CD8-positive, alpha-beta memory T cell (primary cell): ENCODE data around the gene RBM17. TPM values are rescaled to one million over a fixed set of nuclear protein-coding genes. Genes with fewer than 3 reads are reported as not detected.
A peak's percentile ranks its signal among the peaks of the same experiment; 100 is the strongest.
"Not testable (repeated sequence)": the region's sequence is repeated elsewhere in the genome, so short reads cannot be mapped to it uniquely, and the experiment has no call there.

ENCODE experiments used
- CTCF ChIA-PET: fragments of 350-600 bp; sonication (Branson Sonifier 250); formaldehyde crosslinking; loops from one replicate; lab custom pipeline; 2021; ENCODE audit warnings: antibody characterized with exemption; lab: Charles Lee
- POLR2A ChIA-PET: fragments of 350-600 bp; sonication (Branson Sonifier 250); formaldehyde crosslinking; loops from one replicate; lab custom pipeline; 2021; ENCODE audit warnings: antibody characterized with exemption; lab: Charles Lee
- DNase-seq, 5 donors: peaks; one replicate each; pipeline versions ENCODE4 v3.0.0 to v3.0.0-alpha.2; 2020 to 2022; ENCODE audit warnings: mixed read lengths in 1 of 5
- H3K27ac ChIP-seq: one replicate; pipeline ENCODE4 v1.7.0; 2013; ENCODE audit warnings: low read depth, mild to moderate bottlenecking, low read length, moderate library complexity
- H3K27me3 ChIP-seq: 2 replicates; pipeline ENCODE4 v1.7.0; 2013; ENCODE audit warnings: low read length, mild to moderate bottlenecking; ENCODE audit not compliant: insufficient read depth, poor library complexity, severe bottlenecking
- H3K36me3 ChIP-seq: 2 replicates; pipeline ENCODE4 v1.7.0; 2013; ENCODE audit warnings: mild to moderate bottlenecking, low read length, moderate library complexity; ENCODE audit not compliant: insufficient read depth
- H3K4me1 ChIP-seq: 2 replicates; pipeline ENCODE4 v1.7.0; 2013; ENCODE audit warnings: mild to moderate bottlenecking, low read length, moderate library complexity; ENCODE audit not compliant: insufficient read depth
- H3K4me3 ChIP-seq: 2 replicates; pipeline ENCODE4 v1.7.0; 2013; ENCODE audit warnings: mild to moderate bottlenecking, low read length
- H3K9me3 ChIP-seq: 2 replicates; pipeline ENCODE4 v1.7.0; 2013; ENCODE audit warnings: mild to moderate bottlenecking, low read length
- H3K27ac Mint-ChIP-seq, 8 donors: one replicate each; pipeline ENCODE4 v1.8.0; 2020 to 2021; ENCODE audit warnings: mixed read lengths in 8 of 8, mild to moderate bottlenecking in 6 of 8, inconsistent platforms in 3 of 8, moderate library complexity in 3 of 8
- H3K27me3 Mint-ChIP-seq, 2 donors: one replicate each; pipeline ENCODE4 v1.8.0; 2020 to 2021; ENCODE audit warnings: mixed read lengths in 2 of 2, mild to moderate bottlenecking in 1 of 2, moderate library complexity in 1 of 2
- H3K36me3 Mint-ChIP-seq, 3 donors: one replicate each; pipeline ENCODE4 v1.8.0; 2020 to 2021; ENCODE audit warnings: mixed read lengths in 3 of 3, inconsistent platforms in 1 of 3, mild to moderate bottlenecking in 1 of 3
- H3K4me1 Mint-ChIP-seq, 3 donors: one replicate each; pipeline ENCODE4 v1.8.0; 2020 to 2021; ENCODE audit warnings: mixed read lengths in 3 of 3, inconsistent platforms in 1 of 3, mild to moderate bottlenecking in 1 of 3
- H3K4me3 Mint-ChIP-seq, 7 donors: one replicate each; pipeline ENCODE4 v1.8.0; 2020 to 2021; ENCODE audit warnings: mixed read lengths in 7 of 7, mild to moderate bottlenecking in 6 of 7, moderate library complexity in 4 of 7, inconsistent platforms in 2 of 7
- H3K9me3 Mint-ChIP-seq, 5 donors: one replicate each; pipeline ENCODE4 v1.8.0; 2020 to 2022; ENCODE audit warnings: mixed read lengths in 5 of 5, mild to moderate bottlenecking in 3 of 5, moderate library complexity in 2 of 5, inconsistent platforms in 1 of 5
- polyA plus RNA-seq: library from polyadenylated mRNA; unstranded; fragments of 300-500 nt; fragmentation: Illumina TruSeq; gene quantifications from one replicate; pipeline ENCODE4 v1.2.3, GENCODE V29; 2021
- total RNA-seq, 2 experiments: library from RNA; stranded (reverse); gene quantifications; one replicate each; pipeline ENCODE4 v1.2.3, GENCODE V29; 2021

Gene RBM17
- total and polyA plus RNA-seq, 3 experiments from 2014 or later, result 91.8 to 282 (median 269) TPM

- H3K4me3 ChIP-seq, result peak overlapping the region; percentile 41
- H3K9me3 ChIP-seq, result no peaks in the 10 kb centered on the region
- H3K4me1 ChIP-seq, result peaks cover 36% of the 10 kb centered on the region
- H3K4me3 Mint-ChIP-seq, result peak overlapping the region; percentile 83 to 96 (median 90)
- H3K4me1 Mint-ChIP-seq, result peaks cover 40 to 46% (median 43%) of the 10 kb centered on the region in 3 donors
- peaks cover 5 to 14% of the 10 kb centered on the region in 2 donors for H3K27me3 Mint-ChIP-seq
- H3K27ac ChIP-seq, result no peak overlapping the region
- DNase-seq, result peak in 1 of 5 donors; percentile 41
- H3K36me3 ChIP-seq, result no peaks in the 10 kb centered on the region
- ChIA-PET CTCF (interaction anchor here (1.5 to 1.6 kb wide), 2 partner anchors 10 to 61 kb away, joined by 6 to 7 read pairs; partner anchors contain the start of gene PFKFB3), POLR2A (no interaction called here)
- peak overlapping the region; percentile 68 to 95 (median 90) for H3K27ac Mint-ChIP-seq
- peaks cover 0 to 2% (median 2%) of the 10 kb centered on the region in 3 donors for H3K36me3 Mint-ChIP-seq
- H3K27me3 ChIP-seq, result peaks cover 3% of the 10 kb centered on the region
- H3K9me3 Mint-ChIP-seq, result no peaks in the 10 kb centered on the region
Observed at GRCh38 chr10:6141296-6142151, 52.7 kb downstream of the RBM17 start.

GRCh38 chr10:6142186-6142585, 53.4 kb downstream of the RBM17 start:
- H3K9me3 Mint-ChIP-seq, H3K36me3 Mint-ChIP-seq, H3K27ac ChIP-seq, POLR2A ChIA-PET, H3K27me3 ChIP-seq, H3K9me3 ChIP-seq, H3K36me3 ChIP-seq, H3K4me3 ChIP-seq: not testable (repeated sequence)
- Mint-ChIP-seq H3K27ac (peak overlapping the region in 4 of 8 donors; percentile 21 to 92 (median 90)), H3K27me3 (peaks cover 2 to 14% of the 10 kb centered on the region in 2 donors), H3K4me1 (peaks cover 41 to 47% (median 46%) of the 10 kb centered on the region in 3 donors), H3K4me3 (peak overlapping the region in 6 of 7 donors; percentile 83 to 96 (median 90))
- CTCF ChIA-PET, result interaction anchor here (1.5 to 1.6 kb wide), 2 partner anchors 9 to 60 kb away, joined by 6 to 7 read pairs; partner anchors contain the start of gene PFKFB3
- peak in 1 of 5 donors; percentile 10 for DNase-seq
- H3K4me1 ChIP-seq, result peaks cover 36% of the 10 kb centered on the region

- Histone ChIP-seq H3K36me3 (no peaks in the 10 kb centered on the region), H3K27ac (no peak overlapping the region), H3K4me3 (no peak overlapping the region), H3K4me1 (peaks cover 36% of the 10 kb centered on the region), H3K27me3 (no peaks in the 10 kb centered on the region), H3K9me3 (no peaks in the 10 kb centered on the region)
- peaks cover 0 to 14% of the 10 kb centered on the region in 2 donors for H3K27me3 Mint-ChIP-seq
- peaks cover 46 to 51% (median 50%) of the 10 kb centered on the region in 3 donors for H3K4me1 Mint-ChIP-seq
- no peaks in the 10 kb centered on the region for H3K9me3 Mint-ChIP-seq
- peak in 1 of 5 donors; percentile 13 for DNase-seq
- POLR2A ChIA-PET, result no interaction called here
- CTCF ChIA-PET, result interaction anchor here (1.5 to 1.6 kb wide), 2 partner anchors 8 to 60 kb away, joined by 6 to 7 read pairs; partner anchors contain the start of gene PFKFB3
- H3K36me3 Mint-ChIP-seq, result peaks cover 0 to 5% (median 2%) of the 10 kb centered on the region in 3 donors
- peak overlapping the region in 3 of 8 donors; percentile 56 to 92 (median 87) for H3K27ac Mint-ChIP-seq
- peak overlapping the region in 6 of 7 donors; percentile 22 to 96 (median 87) for H3K4me3 Mint-ChIP-seq
Observed at GRCh38 chr10:6142644-6143043, 53.8 kb downstream of the RBM17 start.

GRCh38 chr10:6143181-6143580, 54.3 kb downstream of the RBM17 start:
- Mint-ChIP-seq H3K27ac (peak overlapping the region in 4 of 8 donors; percentile 32 to 87 (median 70)), H3K4me3 (peak overlapping the region; percentile 22 to 92 (median 90)), H3K36me3 (peaks cover 0 to 5% (median 2%) of the 10 kb centered on the region in 3 donors), H3K4me1 (peaks cover 49 to 57% (median 55%) of the 10 kb centered on the region in 3 donors), H3K27me3 (peaks cover 0 to 13% of the 10 kb centered on the region in 2 donors), H3K9me3 (no peaks in the 10 kb centered on the region)
- Histone ChIP-seq H3K4me1 (peaks cover 39% of the 10 kb centered on the region), H3K9me3 (no peaks in the 10 kb centered on the region), H3K36me3 (no peaks in the 10 kb centered on the region), H3K4me3 (no peak overlapping the region), H3K27ac (no peak overlapping the region), H3K27me3 (no peaks in the 10 kb centered on the region)
- CTCF ChIA-PET, result interaction anchor here (1.5 to 1.6 kb wide), 2 partner anchors 8 to 59 kb away, joined by 6 to 7 read pairs; partner anchors contain the start of gene PFKFB3
- POLR2A ChIA-PET, result no interaction called here
- peak in 1 of 5 donors; percentile 37 for DNase-seq

GRCh38 chr10:6144406-6145165, 55.8 kb downstream of the RBM17 start:
- Histone ChIP-seq H3K27me3 (no peaks in the 10 kb centered on the region), H3K4me3 (peak overlapping the region; percentile 74), H3K4me1 (peaks cover 45% of the 10 kb centered on the region), H3K27ac (peak overlapping the region; percentile 73), H3K9me3 (no peaks in the 10 kb centered on the region), H3K36me3 (no peaks in the 10 kb centered on the region)
- H3K27ac Mint-ChIP-seq, result peak overlapping the region; percentile 38 to 97 (median 88)
- POLR2A ChIA-PET, result interaction anchor here (0.6 to 1.5 kb wide), 4 partner anchors 9 to 23 kb away, joined by 3 to 11 read pairs (median 4); no protein-coding TSS in a partner anchor
- no peaks in the 10 kb centered on the region for H3K9me3 Mint-ChIP-seq
- H3K27me3 Mint-ChIP-seq, result peaks cover 0 to 4% of the 10 kb centered on the region in 2 donors
- peaks cover 0 to 5% (median 2%) of the 10 kb centered on the region in 3 donors for H3K36me3 Mint-ChIP-seq
- H3K4me1 Mint-ChIP-seq, result peaks cover 58 to 68% (median 62%) of the 10 kb centered on the region in 3 donors
- DNase-seq, result peak; percentile 83 to 92 (median 87)
- CTCF ChIA-PET, result interaction anchor here (0.7 to 2.0 kb wide), 8 partner anchors 9 to 257 kb away, joined by 3 to 10 read pairs (median 4); partner anchors contain the start of gene PFKFB3
- peak overlapping the region; percentile 83 to 92 (median 90) for H3K4me3 Mint-ChIP-seq

- Mint-ChIP-seq H3K36me3 (peaks cover 0 to 5% (median 2%) of the 10 kb centered on the region in 3 donors), H3K4me1 (peaks cover 56 to 67% (median 56%) of the 10 kb centered on the region in 3 donors), H3K9me3 (no peaks in the 10 kb centered on the region), H3K27me3 (peaks cover 0 to 4% of the 10 kb centered on the region in 2 donors), H3K4me3 (peak overlapping the region; percentile 83 to 92 (median 90)), H3K27ac (peak overlapping the region; percentile 32 to 88 (median 76))
- H3K27ac ChIP-seq, result peak overlapping the region; percentile 73
- H3K9me3 ChIP-seq, result no peaks in the 10 kb centered on the region
- CTCF ChIA-PET, result interaction anchor here (0.8 to 2.2 kb wide), 8 partner anchors 9 to 258 kb away, joined by 3 to 10 read pairs (median 4); partner anchors contain the start of gene PFKFB3
- peaks cover 42% of the 10 kb centered on the region for H3K4me1 ChIP-seq
- POLR2A ChIA-PET, result interaction anchor here (1.0 to 1.5 kb wide), 3 partner anchors 10 to 18 kb away, joined by 4 to 11 read pairs (median 5); no protein-coding TSS in a partner anchor
- H3K4me3 ChIP-seq, result peak overlapping the region; percentile 74
- peak in 1 of 5 donors; percentile 31 for DNase-seq
- no peaks in the 10 kb centered on the region for H3K27me3 ChIP-seq
- H3K36me3 ChIP-seq, result no peaks in the 10 kb centered on the region
Observed at GRCh38 chr10:6145166-6145987, 56.5 kb downstream of the RBM17 start.
